ENCODE results near the gene DTNA. TPM values are rescaled to one million over a fixed set of nuclear protein-coding genes. Genes with fewer than 3 reads are reported as not detected.
A peak's percentile ranks its signal among the peaks of the same experiment; 100 is the strongest.

The DTNA gene
- total RNA-seq, 1 experiment from 2014 or later = 7.8 TPM

GRCh38 chr18:34857320-34857719, 147.2 kb downstream of the DTNA start:
- H3K4me1 ChIP-seq (ENCODE audit: insufficient read depth, low read length) = peaks cover 7% of the 10 kb centered on the region; the same call in 1 of the 2 replicates
- DNase-seq = peak; percentile 6
- H3K79me2 ChIP-seq (ENCODE audit: low read length) = no peaks in the 10 kb centered on the region
- no TSS peak for BruUV-seq (replicated peaks)
- H3F3A ChIP-seq (ENCODE audit: low read length, unreplicated experiment) = no peaks in the 10 kb centered on the region
- no peak overlapping the region for H3K27ac ChIP-seq (ENCODE audit: low read length)
- H3K9ac ChIP-seq (ENCODE audit: low read length) = no peak overlapping the region
- no peak overlapping the region for H3K4me3 ChIP-seq (ENCODE audit: low read length)
- H2AFZ ChIP-seq (ENCODE audit: low read length) = no peak overlapping the region
- no peaks in the 10 kb centered on the region for H3K9me2 ChIP-seq (replicated peaks; ENCODE audit: low read length)
- no peaks in the 10 kb centered on the region for H3K9me3 ChIP-seq (ENCODE audit: low read length)
- no peak overlapping the region for H3K4me2 ChIP-seq (ENCODE audit: low read length)
- H3K27me3 ChIP-seq (ENCODE audit: low read length) = no peaks in the 10 kb centered on the region
- ChIA-PET POLR2A (ENCODE audit: unreplicated experiment) (no interaction called here), CTCF (no interaction called here)
- TF ChIP-seq EZH2 (IDR thresholded peaks at IDR 0.05; ENCODE audit: low read length, unreplicated experiment) (no peak), CTCF (conservative IDR thresholded peaks at IDR 0.05; ENCODE audit: low read depth, low read length) (no peak), EZH2phosphoT487 (IDR thresholded peaks at IDR 0.05; ENCODE audit: borderline replicate concordance, low read length) (no peak)
- no peak for ATAC-seq
- no peaks in the 10 kb centered on the region for H4K20me1 ChIP-seq (ENCODE audit: low read length)
- H3K36me3 ChIP-seq (ENCODE audit: low read depth, low read length) = no peaks in the 10 kb centered on the region
- intact Hi-C loops (cut with micrococcal nuclease) = no loop called here

DNA sequence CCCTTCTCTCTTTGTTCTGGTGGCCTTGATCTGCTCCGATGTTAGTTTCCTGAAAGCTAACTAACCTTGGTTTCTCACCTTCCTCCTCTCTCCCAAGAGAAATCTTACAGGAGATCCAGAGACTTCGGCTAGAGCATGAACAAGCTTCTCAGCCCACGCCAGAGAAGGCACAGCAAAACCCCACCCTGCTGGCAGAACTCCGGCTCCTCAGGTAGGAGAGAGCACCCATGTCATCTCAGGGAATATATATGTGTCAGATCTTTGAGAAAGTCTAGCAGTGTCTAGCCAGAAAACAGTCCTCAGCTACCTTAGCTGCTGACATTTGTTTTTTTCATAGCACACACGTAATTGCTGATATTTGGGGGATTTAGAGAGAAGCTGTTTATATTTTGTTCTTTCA, 148.1 kb downstream of the DTNA start:
- Histone ChIP-seq H3F3A (ENCODE audit: low read length, unreplicated experiment) (no peaks in the 10 kb centered on the region), H4K20me1 (ENCODE audit: low read length) (no peaks in the 10 kb centered on the region), H3K36me3 (ENCODE audit: low read depth, low read length) (no peaks in the 10 kb centered on the region), H2AFZ (ENCODE audit: low read length) (no peak overlapping the region), H3K9me3 (ENCODE audit: low read length) (no peaks in the 10 kb centered on the region), H3K4me1 (ENCODE audit: insufficient read depth, low read length) (peaks cover 7% of the 10 kb centered on the region; the same call in 1 of the 2 replicates), H3K4me3 (ENCODE audit: low read length) (no peak overlapping the region), H3K27me3 (ENCODE audit: low read length) (no peaks in the 10 kb centered on the region), H3K79me2 (ENCODE audit: low read length) (no peaks in the 10 kb centered on the region), H3K27ac (ENCODE audit: low read length) (no peak overlapping the region), H3K4me2 (ENCODE audit: low read length) (no peak overlapping the region), H3K9ac (ENCODE audit: low read length) (no peak overlapping the region), H3K9me2 (replicated peaks; ENCODE audit: low read length) (no peaks in the 10 kb centered on the region)
- intact Hi-C loops (cut with micrococcal nuclease) = no loop called here
- POLR2A ChIA-PET (ENCODE audit: unreplicated experiment) = no interaction called here
- CTCF ChIA-PET = no interaction called here
- BruUV-seq (replicated peaks) = no TSS peak
- DNase-seq (no peak), ATAC-seq (no peak)
- TF ChIP-seq EZH2phosphoT487 (IDR thresholded peaks at IDR 0.05; ENCODE audit: borderline replicate concordance, low read length) (no peak), EZH2 (IDR thresholded peaks at IDR 0.05; ENCODE audit: low read length, unreplicated experiment) (no peak), CTCF (conservative IDR thresholded peaks at IDR 0.05; ENCODE audit: low read depth, low read length) (no peak)

- H3K9me3 ChIP-seq (ENCODE audit: low read length) = no peaks in the 10 kb centered on the region
- intact Hi-C loops (cut with micrococcal nuclease) = no loop called here
- ChIA-PET POLR2A (ENCODE audit: unreplicated experiment) (no interaction called here), CTCF (interaction anchor here (0.6 kb wide), 1 partner anchor 26 kb away, joined by 11 read pairs; no protein-coding TSS in a partner anchor)
- H3K27ac ChIP-seq (ENCODE audit: low read length) = no peak overlapping the region
- no peak overlapping the region for H3K9ac ChIP-seq (ENCODE audit: low read length)
- BruUV-seq (replicated peaks) = no TSS peak
- no peak for DNase-seq
- H3K4me3 ChIP-seq (ENCODE audit: low read length) = no peak overlapping the region
- no peak overlapping the region for H2AFZ ChIP-seq (ENCODE audit: low read length)
- no peaks in the 10 kb centered on the region for H3K27me3 ChIP-seq (ENCODE audit: low read length)
- no peaks in the 10 kb centered on the region for H3K79me2 ChIP-seq (ENCODE audit: low read length)
- H3K4me1 ChIP-seq (ENCODE audit: insufficient read depth, low read length) = peaks cover 7% of the 10 kb centered on the region; the same call in 1 of the 2 replicates
- ATAC-seq = no peak
- H3K9me2 ChIP-seq (replicated peaks; ENCODE audit: low read length) = no peaks in the 10 kb centered on the region
- H4K20me1 ChIP-seq (ENCODE audit: low read length) = no peaks in the 10 kb centered on the region
- H3K4me2 ChIP-seq (ENCODE audit: low read length) = peak overlapping the region; percentile 67
- no peaks in the 10 kb centered on the region for H3K36me3 ChIP-seq (ENCODE audit: low read depth, low read length)
- no peaks in the 10 kb centered on the region for H3F3A ChIP-seq (ENCODE audit: low read length, unreplicated experiment)
- TF ChIP-seq EZH2 (IDR thresholded peaks at IDR 0.05; ENCODE audit: low read length, unreplicated experiment) (no peak), CTCF (conservative IDR thresholded peaks at IDR 0.05; ENCODE audit: low read depth, low read length) (no peak), EZH2phosphoT487 (IDR thresholded peaks at IDR 0.05; ENCODE audit: borderline replicate concordance, low read length) (no peak)
These were observed 149.4 kb downstream of the DTNA start for GRCh38 chr18:34859496-34859895.

All from PC-3 (cell line).